ENCODE data around the gene SOX6. TPM values are rescaled to one million over a fixed set of nuclear protein-coding genes. Genes with fewer than 3 reads are reported as not detected.

The SOX6 gene
- polyA plus RNA-seq, 3 donors = not detected

GRCh38 chr11:16195651-16196050 is 160.7 kb downstream of the SOX6 start:
- no peak overlapping the region for H3K4me2 ChIP-seq (replicated peaks; ENCODE audit: extremely low read depth, low read length, poor library complexity, severe bottlenecking)
- Mint-ChIP-seq H3K36me3 (no peaks in the 10 kb centered on the region), H3K4me3 (no peak overlapping the region), H3K27ac (no peak overlapping the region), H3K27me3 (ENCODE audit: low read depth in 3 of 3) (peaks cover 0 to 2% (median 0%) of the 10 kb centered on the region in 3 donors), H3K4me1 (peaks cover 3% of the 10 kb centered on the region), H3K9me3 (no peaks in the 10 kb centered on the region)
- intact Hi-C loops (cut with micrococcal nuclease) = no loop called here
- WGBS (ENCODE audit: insufficient coverage) = no CpG with 5 or more reads among the region's 3 CpGs
- H3K27me3 ChIP-seq (ENCODE audit: control insufficient read depth in 2 of 2, insufficient read depth in 2 of 2, low read length in 2 of 2) = no peaks in the 10 kb centered on the region
- no peak for TF ChIP-seq CTCF (IDR thresholded peaks at IDR 0.05)
- no peaks in the 10 kb centered on the region for H3K36me3 ChIP-seq (replicated peaks in 1 of 2; ENCODE audit: control insufficient read depth in 1 of 2, insufficient read depth in 2 of 2, low read length in 2 of 2)
- no peaks in the 10 kb centered on the region for H3K9me3 ChIP-seq (replicated peaks in 1 of 2; ENCODE audit: control insufficient read depth in 1 of 2, insufficient read depth in 1 of 2, low read length in 2 of 2)
- DNase-seq = no peak
- H4K20me1 ChIP-seq (ENCODE audit: insufficient read depth, low read length) = no peaks in the 10 kb centered on the region
- no peak overlapping the region for H3K9ac ChIP-seq (ENCODE audit: insufficient read depth, low read length, poor library complexity, severe bottlenecking)
- no peaks in the 10 kb centered on the region for H3K79me2 ChIP-seq (ENCODE audit: insufficient read depth, low read length)
- no peak overlapping the region for H3K4me3 ChIP-seq (replicated peaks in 1 of 3; ENCODE audit: low read depth in 2 of 3, low read length in 3 of 3)
- H2AFZ ChIP-seq (ENCODE audit: insufficient read depth, low read depth, low read length, poor library complexity, severe bottlenecking) = no peak overlapping the region
- H3K27ac ChIP-seq (ENCODE audit: low read depth in 1 of 2, low read length in 2 of 2) = no peak overlapping the region
- no peaks in the 10 kb centered on the region for H3K4me1 ChIP-seq (ENCODE audit: control insufficient read depth in 1 of 2, insufficient read depth in 2 of 2, low read length in 2 of 2)

GRCh38 chr11:16194566-16194965 is 161.8 kb downstream of the SOX6 start:
- Histone ChIP-seq H3K4me2 (replicated peaks; ENCODE audit: extremely low read depth, low read length, poor library complexity, severe bottlenecking) (no peak overlapping the region), H3K27ac (ENCODE audit: low read depth in 1 of 2, low read length in 2 of 2) (no peak overlapping the region), H3K27me3 (ENCODE audit: control insufficient read depth in 2 of 2, insufficient read depth in 2 of 2, low read length in 2 of 2) (no peaks in the 10 kb centered on the region), H3K79me2 (ENCODE audit: insufficient read depth, low read length) (no peaks in the 10 kb centered on the region), H3K4me1 (ENCODE audit: control insufficient read depth in 1 of 2, insufficient read depth in 2 of 2, low read length in 2 of 2) (no peaks in the 10 kb centered on the region), H3K4me3 (replicated peaks in 1 of 3; ENCODE audit: low read depth in 2 of 3, low read length in 3 of 3) (no peak overlapping the region), H3K36me3 (replicated peaks in 1 of 2; ENCODE audit: control insufficient read depth in 1 of 2, insufficient read depth in 2 of 2, low read length in 2 of 2) (no peaks in the 10 kb centered on the region), H2AFZ (ENCODE audit: insufficient read depth, low read depth, low read length, poor library complexity, severe bottlenecking) (no peak overlapping the region), H3K9me3 (replicated peaks in 1 of 2; ENCODE audit: control insufficient read depth in 1 of 2, insufficient read depth in 1 of 2, low read length in 2 of 2) (no peaks in the 10 kb centered on the region), H4K20me1 (ENCODE audit: insufficient read depth, low read length) (no peaks in the 10 kb centered on the region), H3K9ac (ENCODE audit: insufficient read depth, low read length, poor library complexity, severe bottlenecking) (no peak overlapping the region)
- Mint-ChIP-seq H3K27me3 (ENCODE audit: low read depth in 3 of 3) (peaks cover 0 to 2% (median 0%) of the 10 kb centered on the region in 3 donors), H3K9me3 (no peaks in the 10 kb centered on the region), H3K4me1 (peaks cover 3% of the 10 kb centered on the region), H3K36me3 (no peaks in the 10 kb centered on the region), H3K27ac (no peak overlapping the region), H3K4me3 (no peak overlapping the region)
- intact Hi-C loops (cut with micrococcal nuclease) = no loop called here
- no peak for TF ChIP-seq CTCF (IDR thresholded peaks at IDR 0.05)
- DNase-seq = no peak
- WGBS (ENCODE audit: insufficient coverage) = 68% methylated on average over 2 of the region's 2 CpGs
